Sigmoid colon (tissue), 3 donors: ENCODE results near the gene UGT1A7.

Source experiments
- POLR2A ChIP-seq, 2 donors: fragments of 450-650 bp; IDR thresholded peaks; one replicate each; pipeline ENCODE4 v1.6.1; 2016; ENCODE audit warnings: antibody characterized with exemption in 2 of 2, mild to moderate bottlenecking in 2 of 2, moderate library complexity in 2 of 2
- TF ChIP-seq, protein P1 (sequence below), 4 experiments: fragments of 450-650 bp in 3 of 4; fragments of 200-600 bp in 1 of 4; IDR thresholded peaks; one replicate each; pipeline ENCODE4 v1.5.1; 2016 to 2019; ENCODE audit warnings: antibody characterized with exemption in 4 of 4, mild to moderate bottlenecking in 3 of 4, moderate library complexity in 2 of 4

DNA sequence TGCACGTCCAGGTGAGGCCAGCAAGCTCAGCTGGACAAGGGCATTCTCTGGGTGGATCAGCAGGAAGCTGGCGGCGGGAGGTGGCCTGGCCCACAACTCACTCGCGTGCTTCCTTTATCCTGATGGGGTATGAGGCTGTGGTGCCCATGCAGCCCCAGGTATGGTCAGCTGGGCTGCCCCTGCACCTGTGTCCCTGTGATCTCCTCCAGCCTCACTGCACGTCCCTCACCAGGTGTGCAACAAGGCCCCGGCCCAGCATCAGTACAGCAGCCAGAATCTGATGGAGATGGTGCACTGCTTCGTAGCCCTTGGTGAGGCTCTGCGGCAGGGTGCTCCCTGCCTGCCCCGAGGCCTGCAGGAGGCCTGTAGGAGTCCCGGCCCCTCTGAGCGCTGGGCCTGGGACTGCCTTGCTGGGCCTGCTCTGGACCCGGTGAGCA lies 114.1 kb downstream of the UGT1A7 start:
- TF ChIP-seq, protein P1, sequence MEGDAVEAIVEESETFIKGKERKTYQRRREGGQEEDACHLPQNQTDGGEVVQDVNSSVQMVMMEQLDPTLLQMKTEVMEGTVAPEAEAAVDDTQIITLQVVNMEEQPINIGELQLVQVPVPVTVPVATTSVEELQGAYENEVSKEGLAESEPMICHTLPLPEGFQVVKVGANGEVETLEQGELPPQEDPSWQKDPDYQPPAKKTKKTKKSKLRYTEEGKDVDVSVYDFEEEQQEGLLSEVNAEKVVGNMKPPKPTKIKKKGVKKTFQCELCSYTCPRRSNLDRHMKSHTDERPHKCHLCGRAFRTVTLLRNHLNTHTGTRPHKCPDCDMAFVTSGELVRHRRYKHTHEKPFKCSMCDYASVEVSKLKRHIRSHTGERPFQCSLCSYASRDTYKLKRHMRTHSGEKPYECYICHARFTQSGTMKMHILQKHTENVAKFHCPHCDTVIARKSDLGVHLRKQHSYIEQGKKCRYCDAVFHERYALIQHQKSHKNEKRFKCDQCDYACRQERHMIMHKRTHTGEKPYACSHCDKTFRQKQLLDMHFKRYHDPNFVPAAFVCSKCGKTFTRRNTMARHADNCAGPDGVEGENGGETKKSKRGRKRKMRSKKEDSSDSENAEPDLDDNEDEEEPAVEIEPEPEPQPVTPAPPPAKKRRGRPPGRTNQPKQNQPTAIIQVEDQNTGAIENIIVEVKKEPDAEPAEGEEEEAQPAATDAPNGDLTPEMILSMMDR (IDR thresholded peaks at IDR 0.05): no peak
- TF ChIP-seq POLR2A (IDR thresholded peaks at IDR 0.05): no peak
